HG02981 (cell line): Measurements from ENCODE around the gene AP5Z1.

Experiments
- ATAC-seq: cut with Tn5 transposase; IDR thresholded peaks from one replicate; pipeline ENCODE4 v1.9.1; 2021; ENCODE audit warnings: mild to moderate bottlenecking, moderate library complexity; ENCODE audit not compliant: unreplicated experiment

The AP5Z1 gene

DNA sequence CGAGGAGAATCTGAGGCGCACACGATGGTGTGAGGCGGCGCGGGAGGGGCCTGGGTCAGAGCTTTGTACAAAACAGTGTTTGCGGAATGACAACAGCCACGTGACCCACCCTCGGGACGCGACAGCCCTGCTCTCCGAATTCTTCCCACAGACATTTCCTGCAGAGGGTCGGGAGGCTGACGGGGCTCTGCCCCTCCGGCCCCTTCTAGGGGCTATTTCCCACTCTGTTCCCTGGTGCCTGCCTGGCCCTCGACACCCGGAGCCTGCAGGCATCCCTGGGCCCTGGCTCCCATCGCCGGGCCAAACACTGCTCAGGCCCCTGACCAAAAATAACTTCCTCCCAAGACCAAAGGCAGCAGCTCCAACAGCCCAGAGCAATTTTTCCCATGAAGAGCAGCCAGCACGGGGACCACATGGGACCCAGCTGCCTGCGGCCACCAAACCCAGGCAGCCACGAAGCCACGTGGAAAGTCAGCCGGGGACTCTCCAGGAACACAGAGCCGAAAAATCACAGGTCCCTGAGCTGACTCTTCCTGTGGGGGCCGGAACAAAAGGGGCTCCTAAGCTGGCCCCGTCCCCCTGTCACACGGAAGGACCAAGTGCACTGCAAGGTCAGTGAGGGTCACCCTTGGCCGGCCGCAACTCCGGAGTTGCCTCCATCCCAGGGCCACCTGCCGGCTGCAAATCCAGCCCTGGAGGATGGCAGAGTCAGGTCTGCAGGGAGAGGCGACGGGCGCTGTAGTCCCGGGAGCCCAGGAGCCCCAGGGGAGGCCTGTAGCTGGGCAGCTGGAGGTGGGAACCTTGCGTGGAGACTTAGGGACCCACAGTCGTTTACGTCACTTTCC is 44.4 kb downstream of the AP5Z1 start:
- ATAC-seq, result no peak

DNA sequence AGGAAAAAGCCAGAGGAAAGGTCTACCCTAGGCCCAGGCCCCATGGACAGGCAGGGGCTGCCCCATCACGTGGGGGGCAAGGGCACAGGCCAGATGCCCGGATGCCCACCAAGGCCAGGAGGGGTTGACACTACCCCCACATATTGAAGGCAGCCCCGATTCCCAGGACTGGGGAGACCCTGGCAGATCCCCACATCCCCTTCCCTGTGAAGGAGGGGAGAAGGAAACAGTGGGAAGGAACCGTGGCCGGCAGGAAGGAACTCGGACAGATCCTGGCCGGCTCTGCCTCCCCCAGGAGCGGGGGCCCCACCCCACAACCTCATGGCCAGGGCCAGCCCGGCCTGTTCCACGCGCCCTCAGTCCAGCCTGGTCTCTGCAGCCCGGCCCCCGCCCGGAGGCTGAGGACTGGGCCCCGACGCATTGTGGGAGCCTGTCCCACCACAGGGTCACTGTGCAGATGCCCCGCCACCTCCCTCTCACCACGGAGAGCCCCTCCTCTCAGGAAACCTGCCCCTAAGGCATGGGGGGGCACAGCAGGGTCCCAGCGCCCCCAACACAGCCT is 45.1 kb downstream of the AP5Z1 start:
- no peak for ATAC-seq

DNA sequence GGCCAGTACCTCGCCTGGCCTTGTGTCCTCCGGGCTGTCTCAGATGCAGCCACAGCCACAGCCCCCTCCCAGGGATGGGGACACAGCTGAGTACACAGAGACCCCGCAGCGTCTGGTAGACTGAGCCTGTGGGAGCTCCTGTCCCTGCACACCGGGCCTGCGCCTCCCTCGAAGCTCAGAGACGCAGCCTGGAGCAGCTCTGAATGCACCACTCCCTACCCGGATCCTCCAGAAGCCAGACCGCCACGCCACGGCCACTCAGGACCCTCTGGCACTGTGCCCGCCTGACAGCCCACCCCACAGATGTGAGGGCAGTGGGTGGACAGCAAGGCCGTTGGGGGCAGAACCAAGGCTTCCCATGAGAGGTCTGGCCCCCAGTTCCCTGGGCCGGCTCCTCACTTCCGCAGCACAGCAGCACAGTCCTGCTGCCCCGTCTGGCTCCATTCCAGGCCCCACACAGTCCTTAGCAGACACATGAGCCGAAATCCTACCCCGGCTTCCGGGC is 45.6 kb downstream of the AP5Z1 start:
- ATAC-seq, result no peak

DNA sequence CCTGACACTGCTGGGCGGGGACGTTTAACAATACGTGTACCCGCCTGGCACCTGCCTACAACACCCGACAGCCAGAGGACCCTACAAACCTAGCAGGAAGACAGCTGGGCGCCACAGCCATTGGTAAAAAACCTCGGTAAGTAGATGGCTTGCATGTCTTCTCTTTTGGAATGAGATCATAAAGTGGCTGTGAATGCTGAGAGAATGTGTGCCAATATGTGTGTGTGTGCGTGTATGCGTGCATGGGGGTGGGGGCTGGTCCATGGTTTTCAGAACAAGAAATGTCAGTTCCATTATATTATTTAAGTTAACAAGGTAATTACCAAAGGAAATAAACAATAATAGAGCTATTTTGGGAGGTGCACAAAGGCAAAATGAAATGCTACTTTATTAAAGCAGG is 47.3 kb downstream of the AP5Z1 start:
- no peak for ATAC-seq

DNA sequence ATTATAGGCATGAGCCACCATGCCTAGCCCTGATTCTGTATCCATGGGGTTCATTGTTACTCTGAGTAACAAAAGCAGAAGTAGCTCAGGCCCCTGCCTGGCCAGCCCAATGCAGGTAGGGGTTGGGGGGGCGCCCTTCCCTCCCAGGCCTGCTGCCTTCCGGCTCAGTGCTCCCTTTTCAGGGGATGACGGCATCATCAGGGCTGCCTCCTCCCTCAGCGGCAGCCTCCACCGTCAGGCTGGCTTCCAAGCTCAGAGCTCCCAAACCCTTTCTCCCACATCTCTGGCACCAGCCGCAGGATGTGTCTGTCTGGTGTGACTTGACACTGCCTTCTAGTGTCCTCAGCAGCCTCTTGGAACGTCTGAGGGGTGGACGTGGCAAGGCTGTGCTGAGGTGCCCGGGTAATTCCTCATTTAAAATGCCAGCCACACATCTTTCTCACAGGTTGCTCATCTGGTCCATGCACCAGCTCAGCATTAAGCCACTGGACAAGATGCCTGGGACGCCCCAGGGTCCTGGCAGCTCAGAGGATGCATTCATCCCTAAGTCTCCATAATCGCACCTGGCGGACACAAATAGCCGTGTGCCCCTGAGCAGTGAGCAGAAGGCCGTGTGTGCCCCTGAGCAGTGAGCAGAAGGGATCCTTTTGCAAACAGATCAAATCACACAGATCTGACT is 48.2 kb downstream of the AP5Z1 start:
- no peak for ATAC-seq

DNA sequence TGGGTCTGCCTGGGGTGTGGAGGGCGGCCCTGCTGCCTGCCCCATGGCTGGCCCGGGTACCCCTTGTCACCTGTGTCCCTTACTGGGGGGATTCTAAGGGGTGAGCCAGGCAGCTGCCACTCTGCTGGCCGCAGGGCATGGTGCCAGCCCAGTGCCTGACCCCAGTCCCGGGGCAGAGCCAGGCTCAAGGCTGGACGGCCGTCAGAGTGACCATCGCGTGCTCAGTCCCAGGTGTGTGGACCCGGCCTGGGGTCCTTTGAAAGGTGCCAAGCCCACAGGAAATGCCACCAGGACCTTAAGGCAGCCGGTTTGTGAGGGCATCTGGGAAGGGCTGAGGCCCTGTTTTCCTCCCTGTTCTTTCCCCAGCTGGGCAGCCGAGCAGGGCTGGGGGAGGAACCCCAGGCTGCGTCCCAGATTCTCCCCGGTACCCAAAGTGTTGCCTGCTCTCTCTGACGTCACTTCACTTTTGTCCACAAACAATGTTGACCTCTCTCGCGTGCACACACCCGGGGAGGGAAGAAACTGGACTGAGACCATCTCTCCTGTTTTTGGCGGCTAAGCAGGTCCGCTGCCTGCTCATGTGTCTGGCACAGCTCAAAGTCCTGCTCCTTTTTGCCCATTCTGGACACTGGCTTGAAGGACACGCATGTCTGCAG is 48.8 kb downstream of the AP5Z1 start:
- ATAC-seq, result no peak

DNA sequence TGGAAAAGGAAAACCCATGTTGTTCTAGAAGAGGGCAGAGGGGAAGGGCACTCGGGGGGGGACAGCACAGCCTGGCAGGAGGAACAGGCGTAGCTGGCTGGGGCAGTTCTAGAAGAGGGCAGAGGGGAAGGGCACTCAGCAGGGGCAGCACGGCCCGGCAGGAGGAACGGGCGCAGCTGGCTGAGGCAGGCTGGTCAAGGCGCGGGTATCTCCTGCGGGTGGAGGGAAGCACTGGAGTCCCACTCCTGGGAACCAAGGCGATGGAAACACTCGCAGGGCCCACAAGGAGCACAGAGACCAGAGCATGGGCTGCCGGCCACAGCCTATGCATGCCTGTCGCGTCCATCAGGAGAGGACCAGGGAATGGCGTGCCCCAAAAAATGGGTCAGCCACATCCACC is 49.7 kb downstream of the AP5Z1 start:
- no peak for ATAC-seq

DNA sequence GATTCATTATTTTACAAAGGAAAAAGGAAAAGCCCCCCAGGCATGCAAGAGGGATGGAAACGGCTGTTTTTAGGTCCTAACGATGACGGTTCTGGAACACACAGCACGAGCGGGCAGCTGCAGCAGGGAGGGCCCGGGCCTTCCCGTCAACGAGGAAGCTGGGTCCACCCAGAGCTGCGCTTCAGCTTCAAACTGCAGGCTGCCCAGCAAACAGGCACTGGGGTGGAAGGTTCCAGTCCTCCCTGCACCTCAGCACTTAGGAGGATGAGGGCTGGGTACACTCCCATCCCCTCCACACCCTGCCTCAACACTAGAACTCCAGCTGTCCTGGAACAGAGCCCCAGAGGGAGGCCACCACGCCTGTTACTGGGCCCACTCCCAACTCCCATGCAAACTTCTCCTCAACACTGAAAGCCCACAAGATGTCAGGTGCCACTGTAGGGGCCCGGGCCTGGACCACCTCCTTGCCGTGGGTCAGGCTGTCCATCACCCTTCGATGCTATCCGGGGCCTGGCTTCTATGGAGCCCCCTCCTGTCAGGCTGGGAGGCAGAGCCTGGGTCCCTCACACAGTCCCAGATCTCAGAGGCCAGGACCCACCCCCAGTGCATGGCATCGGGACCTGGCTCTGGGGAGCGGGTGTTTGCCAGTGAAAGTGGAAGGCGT is 53.4 kb downstream of the AP5Z1 start:
- no peak for ATAC-seq

DNA sequence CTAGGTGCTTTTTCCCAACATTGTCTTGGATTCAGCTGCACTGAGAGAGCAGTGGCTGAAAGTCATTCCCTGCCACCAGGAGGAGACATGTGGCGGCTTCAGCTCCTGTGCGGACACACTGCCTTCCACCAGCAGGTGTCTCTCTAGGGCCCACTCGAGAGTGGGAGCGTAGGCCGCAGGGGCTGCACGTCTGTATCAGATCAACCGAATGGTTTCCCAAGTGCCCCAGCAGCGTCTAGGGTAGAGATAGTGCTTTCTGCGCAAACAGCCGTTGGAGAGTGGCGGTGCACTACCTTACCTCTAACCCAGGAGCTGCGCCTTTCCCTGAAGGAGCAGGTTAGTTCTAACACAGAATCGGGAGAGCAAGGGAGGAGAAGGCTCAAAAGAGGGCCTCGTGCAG is 54.8 kb downstream of the AP5Z1 start:
- no peak for ATAC-seq

DNA sequence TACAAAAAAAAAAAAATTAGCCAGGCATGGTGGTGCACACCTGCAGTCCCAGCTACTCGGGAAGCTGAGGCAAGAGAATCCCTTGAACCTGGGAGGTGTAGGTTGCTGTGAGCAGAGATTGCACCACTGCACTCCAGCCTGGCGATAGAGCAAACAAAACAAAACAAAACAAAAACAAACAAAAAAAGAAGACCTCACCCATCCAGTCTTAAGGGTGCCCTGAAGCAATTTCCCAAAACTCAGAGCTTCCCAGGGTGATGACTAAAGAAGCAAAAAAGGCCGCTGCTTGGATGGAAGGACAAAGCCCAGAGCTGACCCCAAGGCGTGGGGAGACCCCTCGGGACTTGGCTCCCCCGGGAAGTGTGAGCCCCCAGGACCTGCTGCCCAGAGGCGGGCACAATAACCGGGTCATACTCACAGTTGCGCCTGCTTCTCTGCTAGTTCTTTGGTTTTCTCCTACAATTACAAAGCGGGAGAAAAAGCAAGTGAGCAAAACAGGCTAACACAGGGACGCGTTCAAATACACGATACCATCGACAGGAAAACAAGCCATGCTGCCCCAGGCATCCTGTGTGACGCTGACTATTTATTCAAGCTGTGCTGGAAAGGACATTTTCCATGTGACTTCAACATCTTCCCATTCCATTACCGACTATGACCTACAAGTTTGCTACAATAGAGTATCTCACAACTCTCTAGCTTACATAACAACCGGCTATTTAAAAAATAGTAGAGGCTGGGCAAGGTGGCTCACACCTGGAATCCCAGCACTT is 56.5 kb downstream of the AP5Z1 start:
- no peak for ATAC-seq

DNA sequence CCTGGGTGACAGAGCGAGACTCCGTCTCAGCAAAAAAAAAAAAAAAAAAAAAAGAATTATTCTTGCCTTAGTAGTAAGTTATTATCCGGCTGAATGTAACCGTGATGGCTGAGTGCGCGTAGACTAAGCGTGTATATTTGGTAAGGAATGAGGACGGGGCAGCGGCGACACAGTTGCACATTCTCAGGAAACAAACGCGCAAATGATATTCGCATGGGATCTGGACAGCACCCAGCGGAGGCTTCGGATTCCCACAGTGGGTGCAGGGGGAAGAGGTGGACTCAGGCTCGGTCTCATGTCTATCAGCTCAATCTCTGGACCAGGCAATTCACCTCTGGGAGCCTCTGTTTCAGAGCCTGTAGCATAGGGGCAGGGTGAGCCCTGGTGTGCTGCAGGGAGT is 57.3 kb downstream of the AP5Z1 start:
- ATAC-seq, result no peak

DNA sequence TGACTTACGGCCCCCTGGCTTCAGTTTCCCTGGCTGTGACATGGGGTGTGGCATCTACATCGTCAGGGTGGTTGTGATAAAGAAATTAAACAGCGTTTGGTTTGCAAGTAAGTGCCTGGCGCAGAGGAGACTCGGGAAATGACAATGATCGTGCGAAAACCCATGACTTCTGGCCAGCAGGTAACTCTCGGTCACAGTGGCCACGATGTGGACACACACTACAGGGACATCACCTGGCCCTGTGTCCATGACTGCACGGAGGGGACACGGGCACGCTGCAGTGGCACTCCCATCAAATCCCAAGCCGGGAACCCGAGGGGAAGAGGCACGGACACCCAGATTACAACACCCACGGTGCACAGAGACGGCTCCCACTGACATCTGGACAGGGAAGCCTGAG is 57.8 kb downstream of the AP5Z1 start:
- ATAC-seq, result no peak

DNA sequence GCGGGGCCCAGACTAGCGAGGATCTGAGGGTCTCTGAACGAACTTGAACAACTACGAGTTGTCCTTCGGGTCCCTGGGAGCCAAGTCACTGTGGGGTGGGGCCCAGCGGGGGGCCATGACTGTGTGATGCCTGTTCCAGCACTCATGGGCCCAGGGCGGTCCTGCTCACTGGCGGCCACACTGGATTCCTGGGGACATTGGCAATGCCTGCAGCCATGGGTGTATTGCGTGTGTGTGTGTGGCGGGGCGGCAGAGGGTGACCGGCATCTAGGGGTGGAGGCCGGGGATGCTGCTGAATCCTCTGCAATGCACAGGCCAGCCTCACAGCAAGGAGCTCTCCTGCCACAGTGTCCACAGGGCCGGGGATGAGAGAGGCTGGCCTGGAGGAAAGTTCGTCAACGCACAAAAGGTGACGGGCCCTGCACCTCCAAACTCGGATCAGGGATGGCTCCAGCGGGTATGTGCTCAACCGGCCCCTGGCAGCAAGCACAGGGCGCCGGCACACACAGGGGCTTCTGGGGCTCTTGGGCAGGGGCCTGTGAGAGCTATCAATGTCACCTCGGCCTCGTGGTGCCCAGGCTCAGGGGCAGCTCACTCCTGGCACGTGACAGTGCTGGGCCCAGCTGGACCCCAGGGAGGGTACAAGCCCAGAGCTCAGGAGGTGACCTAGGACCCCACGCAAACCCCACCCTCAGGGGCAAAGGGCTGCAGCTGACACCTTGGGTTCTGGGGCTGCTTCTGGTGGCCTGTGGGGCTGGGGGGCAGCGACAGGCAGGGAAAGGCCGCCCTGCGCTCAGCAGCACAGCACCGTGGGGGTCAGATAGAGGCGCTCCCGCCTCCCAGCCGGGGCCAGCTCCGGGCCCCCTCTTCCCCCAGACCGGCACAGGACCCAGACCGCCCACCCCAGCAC is 58.5 kb downstream of the AP5Z1 start:
- ATAC-seq, result no peak

DNA sequence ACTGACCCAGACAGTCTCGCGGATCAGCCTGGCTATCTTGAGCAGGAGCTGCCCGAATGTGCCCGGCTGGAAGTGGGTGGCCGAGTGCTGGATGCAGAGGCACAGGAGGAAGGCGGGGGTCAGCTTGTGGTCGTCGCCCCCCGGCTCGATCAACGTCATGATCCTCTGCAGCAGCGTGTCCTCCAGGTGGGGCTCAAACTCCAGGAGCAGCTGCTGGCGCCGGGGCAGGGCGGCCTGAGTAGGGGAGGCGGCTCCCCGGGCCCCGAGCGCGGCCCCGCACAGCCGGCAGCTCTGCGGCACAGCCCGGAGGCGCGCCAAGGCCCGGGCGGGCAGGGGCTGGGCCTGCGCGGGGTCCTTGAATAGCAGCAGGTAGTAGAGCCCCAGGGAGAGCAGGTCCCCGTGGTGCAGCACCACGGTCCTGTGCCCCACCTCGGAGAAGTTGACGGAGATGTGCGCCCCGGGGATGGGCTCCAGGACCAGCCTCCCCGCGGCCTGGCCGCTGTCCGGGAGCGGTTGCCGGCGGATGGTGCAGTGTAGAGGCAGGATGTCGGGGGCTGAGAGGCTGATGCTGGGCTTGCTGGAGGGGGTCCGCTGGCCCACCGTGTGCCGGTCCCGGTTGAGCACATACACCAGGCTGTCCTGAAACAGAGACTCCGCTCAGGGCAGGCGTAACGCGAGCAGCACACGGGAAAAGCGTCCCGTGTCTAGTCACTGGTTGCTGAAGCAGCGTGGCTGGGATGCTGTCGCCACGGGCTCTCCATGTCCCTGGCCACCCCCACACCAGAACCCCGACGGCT is 59.4 kb downstream of the AP5Z1 start:
- ATAC-seq, result no peak

DNA sequence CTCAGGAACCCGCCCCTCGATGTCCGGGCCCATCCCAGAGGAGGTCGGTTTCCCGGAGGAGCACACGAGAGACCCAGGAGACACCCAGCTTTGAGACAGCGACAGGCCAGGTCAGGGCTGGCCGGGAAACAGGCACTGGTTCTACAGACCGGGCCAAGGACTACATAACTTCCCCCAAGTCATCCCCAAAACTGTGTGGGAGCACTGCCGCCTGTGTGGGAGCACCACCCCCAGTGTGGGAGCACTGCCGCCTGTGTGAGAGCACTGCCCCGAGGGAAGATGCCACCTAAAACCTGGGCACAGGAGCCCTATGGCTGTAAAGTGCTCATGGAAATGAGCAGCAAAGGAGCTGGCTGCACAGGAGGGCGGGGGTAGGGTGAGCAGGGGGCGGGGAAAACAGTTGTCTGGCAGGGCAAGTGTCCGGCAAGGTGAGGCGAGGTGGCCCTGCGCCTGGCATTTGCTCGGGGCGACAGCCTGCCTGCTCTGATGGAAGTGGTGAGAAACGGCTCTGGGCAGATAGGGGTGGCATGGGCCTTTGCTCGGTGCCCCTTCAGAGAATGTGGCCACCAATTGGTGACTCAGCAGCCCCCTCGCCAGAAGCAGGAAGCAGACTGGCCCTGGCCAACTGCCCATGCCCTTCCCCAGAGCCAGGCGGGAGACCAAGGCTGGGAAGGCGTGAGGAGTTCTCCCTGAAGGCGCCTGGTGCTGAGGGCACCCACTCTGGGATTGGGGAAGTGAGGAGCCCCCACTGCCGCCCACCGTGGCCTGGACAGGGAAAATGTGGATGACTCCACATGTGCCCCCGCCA is 60.2 kb downstream of the AP5Z1 start:
- no peak for ATAC-seq

DNA sequence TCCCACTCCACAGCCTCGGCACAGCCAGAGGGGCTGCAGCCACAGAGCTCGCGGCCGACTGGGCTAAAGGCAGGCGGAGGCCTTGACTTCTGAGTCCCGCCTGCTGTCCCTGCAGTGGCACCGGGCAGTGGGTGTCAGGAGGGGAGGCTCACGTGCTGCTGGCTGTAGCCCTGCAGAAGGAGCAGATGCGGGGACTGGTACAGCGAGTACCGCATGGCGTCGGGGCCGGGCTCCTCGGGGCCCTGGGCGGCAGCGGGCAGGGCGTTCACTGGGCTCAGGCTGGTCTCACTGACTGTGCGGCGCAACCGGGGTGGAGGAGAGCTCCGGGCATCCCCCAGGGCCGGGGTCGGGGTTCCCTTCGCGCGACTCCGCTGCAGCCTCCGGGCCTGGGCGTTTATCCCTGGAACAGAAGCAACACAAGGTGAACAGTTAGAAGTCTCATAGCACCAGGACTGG is 60.8 kb downstream of the AP5Z1 start:
- no peak for ATAC-seq

DNA sequence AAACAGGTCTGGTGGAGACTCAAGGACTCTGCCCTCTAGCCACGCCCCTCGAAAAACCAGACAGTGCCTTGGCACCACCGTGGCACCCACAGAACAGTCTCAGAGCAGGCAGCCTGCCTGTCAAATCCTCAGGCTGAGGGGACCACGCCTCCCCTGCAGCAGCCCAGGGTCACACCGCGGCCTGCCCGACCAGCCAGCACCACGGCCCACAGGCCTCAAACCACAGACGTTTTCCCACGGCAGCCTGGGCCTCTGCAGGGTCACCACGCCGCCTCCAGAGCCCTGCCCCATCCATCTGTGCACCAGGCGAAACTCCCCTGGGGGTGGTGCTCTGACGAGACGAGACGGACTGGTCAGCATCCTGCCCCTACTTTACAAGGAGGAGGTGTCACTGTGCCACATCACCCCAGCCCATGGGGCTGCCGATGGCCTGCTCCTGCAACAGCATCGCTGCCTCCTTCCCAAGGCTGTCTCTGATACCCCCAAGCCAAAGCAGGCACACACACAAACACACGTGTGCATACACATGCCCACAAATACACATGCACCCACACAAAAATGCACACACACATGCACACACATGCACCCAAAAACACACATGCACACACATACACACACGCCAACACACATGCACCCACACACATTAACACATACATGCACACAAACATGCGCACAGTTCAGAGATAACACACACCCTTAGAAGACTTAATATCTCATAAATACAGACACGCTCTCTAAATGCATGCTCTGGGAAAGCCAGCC is 61.8 kb downstream of the AP5Z1 start:
- ATAC-seq, result no peak
